H1 (cell line): Measurements from ENCODE around the gene CLP1. TPM values are rescaled to one million over a fixed set of nuclear protein-coding genes. Genes with fewer than 3 reads are reported as not detected.

Experiments used
- BCL11A ChIP-seq, 2 experiments: IDR thresholded peaks; one replicate each; pipeline ENCODE4 v1.6.1; 2011; ENCODE audit warnings: low read depth in 2 of 2, low read length in 2 of 2, mild to moderate bottlenecking in 2 of 2
- GTF2F1 ChIP-seq: IDR thresholded peaks from 2 replicates; pipeline ENCODE4 v1.6.1; 2012; ENCODE audit warnings: low read depth, low read length, improper control_type of control experiment, borderline replicate concordance
- HDAC6 ChIP-seq: IDR thresholded peaks from one replicate; pipeline ENCODE4 v1.7.1; 2012; ENCODE audit warnings: low read depth, mild to moderate bottlenecking, inconsistent platforms, low read length, moderate library complexity
- NANOG ChIP-seq: IDR thresholded peaks from 2 replicates; pipeline ENCODE4 v1.6.1; 2011; ENCODE audit warnings: low read length, low read depth, mild to moderate bottlenecking, inconsistent platforms; ENCODE audit not compliant: insufficient read depth, poor library complexity, severe bottlenecking
- POLR2AphosphoS5 ChIP-seq: IDR thresholded peaks from 2 replicates; pipeline ENCODE4 v1.6.1; 2011; ENCODE audit warnings: low read depth, low read length
- RXRA ChIP-seq: IDR thresholded peaks from 2 replicates; pipeline ENCODE4 v1.6.1; 2011; ENCODE audit warnings: low read depth, mild to moderate bottlenecking, low read length, moderate library complexity; ENCODE audit not compliant: insufficient read depth
- SUZ12 ChIP-seq: fragments of 200-600 bp; sonication (generic); IDR thresholded peaks from 2 replicates; pipeline ENCODE4 v1.6.1; 2012; ENCODE audit warnings: mild to moderate bottlenecking, inconsistent platforms, low read length, moderate library complexity, mixed read lengths
- TAF1 ChIP-seq: IDR thresholded peaks from 2 replicates; pipeline ENCODE4 v1.6.1; 2011; ENCODE audit warnings: mild to moderate bottlenecking, low read depth, low read length
- TCF12 ChIP-seq: IDR thresholded peaks from 2 replicates; pipeline ENCODE4 v1.6.1; 2011; ENCODE audit warnings: low read depth, mild to moderate bottlenecking, low read length
- ZNF274 ChIP-seq: IDR thresholded peaks from 2 replicates; pipeline ENCODE4 v1.7.0; 2012; ENCODE audit warnings: low read length, borderline replicate concordance; ENCODE audit errors: extremely low read depth
- polyA plus RNA-seq, 7 experiments: library from polyadenylated mRNA; depleted of rRNA in 3 of 7; stranded (reverse) in 5 of 7; unstranded in 2 of 7; fragments of >200 nt in 5 of 7; fragments of 200-250 nt in 2 of 7; gene quantifications; 1 replicate in 5 of 7; 2 replicates in 1 of 7; 4 replicates in 1 of 7; pipeline versions ENCODE4 v1.2.1 to v1.2.3, GENCODE V29; 2011 to 2013; ENCODE audit warnings: missing spikeins in 2 of 7, mixed read lengths in 2 of 7
- total RNA-seq: library from RNA; stranded (reverse); fragmentation: NEBNext Ultra II Directional; extraction: Animal tissue kit (Norgen Biotek cat#: 25700); gene quantifications from 2 replicates; pipeline ENCODE4 v1.2.1, GENCODE V29; 2021
- TF ChIP-seq, protein P1 (sequence below): fragments of 300-600 bp; sonication (generic); IDR thresholded peaks from 2 replicates; pipeline ENCODE4 v1.7.1; 2012; ENCODE audit warnings: low read length, moderate library complexity, mild to moderate bottlenecking, inconsistent platforms; ENCODE audit not compliant: insufficient replicate concordance
- TF ChIP-seq, protein P2 (sequence below): IDR thresholded peaks from 2 replicates; pipeline ENCODE4 v1.6.1; 2012; ENCODE audit warnings: inconsistent platforms

The CLP1 gene
- total and polyA plus RNA-seq, 2 of the 8 experiments (the other 6 are each of a cell fraction or from before 2014, with no cell fraction given) = 29.4 to 29.9 TPM

DNA sequence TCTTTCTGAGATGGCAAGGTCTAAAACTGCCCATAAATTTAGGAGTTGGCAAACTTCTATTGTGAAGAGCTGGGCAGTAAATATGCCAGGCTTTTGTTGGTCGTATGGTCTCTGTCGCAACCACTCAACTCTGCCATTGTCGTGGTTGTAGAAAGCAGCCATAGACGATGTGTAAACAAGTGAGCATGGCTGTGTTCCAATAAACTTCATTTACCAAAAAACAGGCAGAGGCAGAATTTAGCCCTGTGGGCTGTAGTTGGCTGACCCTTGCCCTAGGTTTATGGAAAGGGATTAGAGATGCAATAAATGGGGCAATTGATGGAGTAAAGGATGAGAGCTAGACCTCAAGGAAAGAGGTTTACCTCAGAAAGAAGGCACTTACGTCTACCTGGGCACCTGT, 25.4 kb upstream of the CLP1 start (continued):
- TF ChIP-seq, protein P1, sequence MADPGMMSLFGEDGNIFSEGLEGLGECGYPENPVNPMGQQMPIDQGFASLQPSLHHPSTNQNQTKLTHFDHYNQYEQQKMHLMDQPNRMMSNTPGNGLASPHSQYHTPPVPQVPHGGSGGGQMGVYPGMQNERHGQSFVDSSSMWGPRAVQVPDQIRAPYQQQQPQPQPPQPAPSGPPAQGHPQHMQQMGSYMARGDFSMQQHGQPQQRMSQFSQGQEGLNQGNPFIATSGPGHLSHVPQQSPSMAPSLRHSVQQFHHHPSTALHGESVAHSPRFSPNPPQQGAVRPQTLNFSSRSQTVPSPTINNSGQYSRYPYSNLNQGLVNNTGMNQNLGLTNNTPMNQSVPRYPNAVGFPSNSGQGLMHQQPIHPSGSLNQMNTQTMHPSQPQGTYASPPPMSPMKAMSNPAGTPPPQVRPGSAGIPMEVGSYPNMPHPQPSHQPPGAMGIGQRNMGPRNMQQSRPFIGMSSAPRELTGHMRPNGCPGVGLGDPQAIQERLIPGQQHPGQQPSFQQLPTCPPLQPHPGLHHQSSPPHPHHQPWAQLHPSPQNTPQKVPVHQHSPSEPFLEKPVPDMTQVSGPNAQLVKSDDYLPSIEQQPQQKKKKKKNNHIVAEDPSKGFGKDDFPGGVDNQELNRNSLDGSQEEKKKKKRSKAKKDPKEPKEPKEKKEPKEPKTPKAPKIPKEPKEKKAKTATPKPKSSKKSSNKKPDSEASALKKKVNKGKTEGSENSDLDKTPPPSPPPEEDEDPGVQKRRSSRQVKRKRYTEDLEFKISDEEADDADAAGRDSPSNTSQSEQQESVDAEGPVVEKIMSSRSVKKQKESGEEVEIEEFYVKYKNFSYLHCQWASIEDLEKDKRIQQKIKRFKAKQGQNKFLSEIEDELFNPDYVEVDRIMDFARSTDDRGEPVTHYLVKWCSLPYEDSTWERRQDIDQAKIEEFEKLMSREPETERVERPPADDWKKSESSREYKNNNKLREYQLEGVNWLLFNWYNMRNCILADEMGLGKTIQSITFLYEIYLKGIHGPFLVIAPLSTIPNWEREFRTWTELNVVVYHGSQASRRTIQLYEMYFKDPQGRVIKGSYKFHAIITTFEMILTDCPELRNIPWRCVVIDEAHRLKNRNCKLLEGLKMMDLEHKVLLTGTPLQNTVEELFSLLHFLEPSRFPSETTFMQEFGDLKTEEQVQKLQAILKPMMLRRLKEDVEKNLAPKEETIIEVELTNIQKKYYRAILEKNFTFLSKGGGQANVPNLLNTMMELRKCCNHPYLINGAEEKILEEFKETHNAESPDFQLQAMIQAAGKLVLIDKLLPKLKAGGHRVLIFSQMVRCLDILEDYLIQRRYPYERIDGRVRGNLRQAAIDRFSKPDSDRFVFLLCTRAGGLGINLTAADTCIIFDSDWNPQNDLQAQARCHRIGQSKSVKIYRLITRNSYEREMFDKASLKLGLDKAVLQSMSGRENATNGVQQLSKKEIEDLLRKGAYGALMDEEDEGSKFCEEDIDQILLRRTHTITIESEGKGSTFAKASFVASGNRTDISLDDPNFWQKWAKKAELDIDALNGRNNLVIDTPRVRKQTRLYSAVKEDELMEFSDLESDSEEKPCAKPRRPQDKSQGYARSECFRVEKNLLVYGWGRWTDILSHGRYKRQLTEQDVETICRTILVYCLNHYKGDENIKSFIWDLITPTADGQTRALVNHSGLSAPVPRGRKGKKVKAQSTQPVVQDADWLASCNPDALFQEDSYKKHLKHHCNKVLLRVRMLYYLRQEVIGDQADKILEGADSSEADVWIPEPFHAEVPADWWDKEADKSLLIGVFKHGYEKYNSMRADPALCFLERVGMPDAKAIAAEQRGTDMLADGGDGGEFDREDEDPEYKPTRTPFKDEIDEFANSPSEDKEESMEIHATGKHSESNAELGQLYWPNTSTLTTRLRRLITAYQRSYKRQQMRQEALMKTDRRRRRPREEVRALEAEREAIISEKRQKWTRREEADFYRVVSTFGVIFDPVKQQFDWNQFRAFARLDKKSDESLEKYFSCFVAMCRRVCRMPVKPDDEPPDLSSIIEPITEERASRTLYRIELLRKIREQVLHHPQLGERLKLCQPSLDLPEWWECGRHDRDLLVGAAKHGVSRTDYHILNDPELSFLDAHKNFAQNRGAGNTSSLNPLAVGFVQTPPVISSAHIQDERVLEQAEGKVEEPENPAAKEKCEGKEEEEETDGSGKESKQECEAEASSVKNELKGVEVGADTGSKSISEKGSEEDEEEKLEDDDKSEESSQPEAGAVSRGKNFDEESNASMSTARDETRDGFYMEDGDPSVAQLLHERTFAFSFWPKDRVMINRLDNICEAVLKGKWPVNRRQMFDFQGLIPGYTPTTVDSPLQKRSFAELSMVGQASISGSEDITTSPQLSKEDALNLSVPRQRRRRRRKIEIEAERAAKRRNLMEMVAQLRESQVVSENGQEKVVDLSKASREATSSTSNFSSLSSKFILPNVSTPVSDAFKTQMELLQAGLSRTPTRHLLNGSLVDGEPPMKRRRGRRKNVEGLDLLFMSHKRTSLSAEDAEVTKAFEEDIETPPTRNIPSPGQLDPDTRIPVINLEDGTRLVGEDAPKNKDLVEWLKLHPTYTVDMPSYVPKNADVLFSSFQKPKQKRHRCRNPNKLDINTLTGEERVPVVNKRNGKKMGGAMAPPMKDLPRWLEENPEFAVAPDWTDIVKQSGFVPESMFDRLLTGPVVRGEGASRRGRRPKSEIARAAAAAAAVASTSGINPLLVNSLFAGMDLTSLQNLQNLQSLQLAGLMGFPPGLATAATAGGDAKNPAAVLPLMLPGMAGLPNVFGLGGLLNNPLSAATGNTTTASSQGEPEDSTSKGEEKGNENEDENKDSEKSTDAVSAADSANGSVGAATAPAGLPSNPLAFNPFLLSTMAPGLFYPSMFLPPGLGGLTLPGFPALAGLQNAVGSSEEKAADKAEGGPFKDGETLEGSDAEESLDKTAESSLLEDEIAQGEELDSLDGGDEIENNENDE = no peak
- TF ChIP-seq RXRA (no peak), TCF12 (no peak), TAF1 (no peak), GTF2F1 (no peak), SUZ12 (no peak), HDAC6 (no peak), ZNF274 (no peak), NANOG (no peak), POLR2AphosphoS5 (no peak), BCL11A (IDR thresholded peaks at IDR 0.05; ENCODE audit: low read depth in 2 of 2, low read length in 2 of 2) (no peak)
- TF ChIP-seq, protein P2, sequence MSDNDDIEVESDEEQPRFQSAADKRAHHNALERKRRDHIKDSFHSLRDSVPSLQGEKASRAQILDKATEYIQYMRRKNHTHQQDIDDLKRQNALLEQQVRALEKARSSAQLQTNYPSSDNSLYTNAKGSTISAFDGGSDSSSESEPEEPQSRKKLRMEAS = no peak
